SK-N-SH treated with all-trans-retinoic acid at 6 μM for 48 hours (cell line): ENCODE measurements around the gene ACBD4.

ENCODE experiments used
- ATAC-seq: fragments of 200-7000 bp; cut with Tn5 transposase; 3 replicates; pipeline ENCODE4 v1.9.1; 2020; ENCODE audit warnings: mild to moderate bottlenecking, moderate library complexity
- ARNTL ChIP-seq: fragments of 450-650 bp; formaldehyde crosslinking; IDR thresholded peaks from 2 replicates; pipeline ENCODE4 v1.5.0; 2020; ENCODE audit warnings: low read depth, mild to moderate bottlenecking, moderate library complexity, borderline replicate concordance
- BACH2 ChIP-seq: fragments of 250-450 bp; sonication (Bioruptor Pico); IDR thresholded peaks from 2 replicates; pipeline ENCODE4 v1.9.0; 2021; ENCODE audit warnings: mild to moderate bottlenecking, borderline replicate concordance
- CSDC2 ChIP-seq: fragments of 250-450 bp; sonication (Bioruptor Pico); IDR thresholded peaks from 2 replicates; pipeline ENCODE4 v1.5.0; 2020; ENCODE audit warnings: mild to moderate bottlenecking, moderate library complexity
- CSRNP3 ChIP-seq: fragments of 250-450 bp; sonication (Bioruptor Pico); IDR thresholded peaks from 2 replicates; pipeline ENCODE4 v1.5.1; 2021; ENCODE audit warnings: mild to moderate bottlenecking, moderate library complexity
- ESRRG ChIP-seq: fragments of 250-450 bp; sonication (Bioruptor Pico); IDR thresholded peaks from 2 replicates; pipeline ENCODE4 v1.6.1; 2021; ENCODE audit warnings: mild to moderate bottlenecking
- GLIS3 ChIP-seq: fragments of 250-450 bp; sonication (Bioruptor Pico); IDR thresholded peaks from 2 replicates; pipeline ENCODE4 v1.5.0; 2020; ENCODE audit warnings: mild to moderate bottlenecking, moderate library complexity
- ISL1 ChIP-seq: fragments of 250-450 bp; sonication (Bioruptor Pico); IDR thresholded peaks from 2 replicates; pipeline ENCODE4 v2.1.2; 2022; ENCODE audit warnings: mild to moderate bottlenecking, moderate library complexity
- OSR1 ChIP-seq: fragments of 250-450 bp; sonication (Bioruptor Pico); IDR thresholded peaks from 2 replicates; pipeline ENCODE4 v1.8.0; 2022; ENCODE audit warnings: moderate library complexity, mild to moderate bottlenecking, inconsistent platforms
- PATZ1 ChIP-seq: fragments of 250-450 bp; sonication (Bioruptor Pico); IDR thresholded peaks from 2 replicates; pipeline ENCODE4 v1.8.0; 2020; ENCODE audit warnings: mild to moderate bottlenecking, moderate library complexity, borderline replicate concordance
- POU6F1 ChIP-seq: fragments of 250-450 bp; sonication (Bioruptor Pico); IDR thresholded peaks from 2 replicates; pipeline ENCODE4 v1.8.0; 2021; ENCODE audit warnings: low read depth, mild to moderate bottlenecking, moderate library complexity, borderline replicate concordance
- PPARA ChIP-seq: fragments of 250-450 bp; sonication (Bioruptor Pico); IDR thresholded peaks from 2 replicates; pipeline ENCODE4 v1.5.0; 2020; ENCODE audit warnings: mild to moderate bottlenecking, borderline replicate concordance
- RARB ChIP-seq: fragments of 250-450 bp; sonication (Bioruptor Pico); IDR thresholded peaks from 2 replicates; pipeline ENCODE4 v1.8.0; 2021; ENCODE audit warnings: mild to moderate bottlenecking, moderate library complexity
- SNAI2 ChIP-seq: fragments of 250-450 bp; sonication (Bioruptor Pico); IDR thresholded peaks from 2 replicates; pipeline ENCODE4 v1.5.0; 2020; ENCODE audit warnings: mild to moderate bottlenecking, moderate library complexity
- TCF4 ChIP-seq: fragments of 250-450 bp; sonication (Bioruptor Pico); IDR thresholded peaks from 2 replicates; pipeline ENCODE4 v1.8.0; 2021; ENCODE audit warnings: mild to moderate bottlenecking, moderate library complexity, borderline replicate concordance
- TOX ChIP-seq: fragments of 250-450 bp; sonication (Bioruptor Pico); IDR thresholded peaks from 2 replicates; pipeline ENCODE4 v1.8.0; 2021; ENCODE audit warnings: mild to moderate bottlenecking, moderate library complexity, borderline replicate concordance
- TSHZ2 ChIP-seq: fragments of 250-450 bp; sonication (Bioruptor Pico); IDR thresholded peaks from 2 replicates; pipeline ENCODE4 v1.5.0; 2020; ENCODE audit warnings: mild to moderate bottlenecking, moderate library complexity
- ZC3H10 ChIP-seq: fragments of 250-450 bp; sonication (Bioruptor Pico); IDR thresholded peaks from 2 replicates; pipeline ENCODE4 v1.5.1; 2021; ENCODE audit warnings: mild to moderate bottlenecking, moderate library complexity
- ZFP3 ChIP-seq: fragments of 250-450 bp; sonication (Bioruptor Pico); IDR thresholded peaks from 2 replicates; pipeline ENCODE4 v1.5.0; 2020; ENCODE audit warnings: mild to moderate bottlenecking, moderate library complexity
- ZFP30 ChIP-seq: fragments of 450-650 bp; formaldehyde crosslinking; IDR thresholded peaks from 2 replicates; pipeline ENCODE4 v1.5.0; 2022; ENCODE audit warnings: mild to moderate bottlenecking, moderate library complexity
- ZNF565 ChIP-seq: fragments of 450-650 bp; formaldehyde crosslinking; conservative IDR thresholded peaks from 2 replicates; pipeline ENCODE4 v1.5.0; 2020; ENCODE audit warnings: low read depth, mild to moderate bottlenecking, moderate library complexity
- ZNF70 ChIP-seq: fragments of 450-650 bp; formaldehyde crosslinking; IDR thresholded peaks from 2 replicates; pipeline ENCODE4 v1.5.0; 2020; ENCODE audit warnings: mild to moderate bottlenecking, moderate library complexity

Gene ACBD4

GRCh38 chr17:45129940-45130680 lies 5.4 kb upstream of the ACBD4 start:
- no peak for TF ChIP-seq PATZ1 (CRISPR knock-in tag)
- no peak for TF ChIP-seq TOX (CRISPR knock-in tag)
- no peak for TF ChIP-seq RARB (CRISPR knock-in tag)
- no peak for TF ChIP-seq CSDC2 (CRISPR knock-in tag)
- no peak for TF ChIP-seq BACH2 (CRISPR knock-in tag)
- TF ChIP-seq ISL1 = no peak
- no peak for TF ChIP-seq ZFP30 (CRISPR knock-in tag)
- no peak for TF ChIP-seq ZNF70 (CRISPR knock-in tag)
- no peak for TF ChIP-seq ARNTL
- TF ChIP-seq TCF4 (CRISPR knock-in tag) = no peak
- no peak for TF ChIP-seq ESRRG (CRISPR knock-in tag)
- no peak for TF ChIP-seq OSR1 (CRISPR knock-in tag)
- no peak for TF ChIP-seq CSRNP3 (CRISPR knock-in tag)
- no peak for TF ChIP-seq ZFP3 (CRISPR knock-in tag)
- no peak for TF ChIP-seq TSHZ2 (CRISPR knock-in tag)
- TF ChIP-seq SNAI2 (CRISPR knock-in tag) = no peak
- no peak for TF ChIP-seq GLIS3
- TF ChIP-seq, all 23 proteins: peak for 0
- no peak for ATAC-seq

GRCh38 chr17:45130681-45131615 lies 4.5 kb upstream of the ACBD4 start:
- TF ChIP-seq SNAI2 (CRISPR knock-in tag) (no peak), ZFP30 (CRISPR knock-in tag) (no peak), RARB (CRISPR knock-in tag) (no peak), TSHZ2 (CRISPR knock-in tag) (no peak), TCF4 (CRISPR knock-in tag) (no peak), ESRRG (CRISPR knock-in tag) (no peak), ARNTL (no peak), TOX (CRISPR knock-in tag) (no peak), POU6F1 (CRISPR knock-in tag) (no peak), PPARA (no peak), CSDC2 (CRISPR knock-in tag) (no peak), BACH2 (CRISPR knock-in tag) (no peak), ISL1 (no peak), ZNF70 (CRISPR knock-in tag) (no peak), OSR1 (CRISPR knock-in tag) (no peak), ZNF565 (CRISPR knock-in tag) (no peak), ZC3H10 (CRISPR knock-in tag) (no peak), CSRNP3 (CRISPR knock-in tag) (no peak), PATZ1 (CRISPR knock-in tag) (no peak), ZFP3 (CRISPR knock-in tag) (no peak)
- ATAC-seq = no peak
